ENCODE measurements around the gene COX4I2.
A peak's percentile ranks its signal among the peaks of the same experiment; 100 is the strongest.
"Not testable (repeated sequence)": the region's sequence is repeated elsewhere in the genome, so short reads cannot be mapped to it uniquely, and the experiment has no call there.

The COX4I2 gene

GRCh38 chr20:31608251-31608945 is 29.3 kb upstream of the COX4I2 start:
- TF ChIP-seq, protein P1, sequence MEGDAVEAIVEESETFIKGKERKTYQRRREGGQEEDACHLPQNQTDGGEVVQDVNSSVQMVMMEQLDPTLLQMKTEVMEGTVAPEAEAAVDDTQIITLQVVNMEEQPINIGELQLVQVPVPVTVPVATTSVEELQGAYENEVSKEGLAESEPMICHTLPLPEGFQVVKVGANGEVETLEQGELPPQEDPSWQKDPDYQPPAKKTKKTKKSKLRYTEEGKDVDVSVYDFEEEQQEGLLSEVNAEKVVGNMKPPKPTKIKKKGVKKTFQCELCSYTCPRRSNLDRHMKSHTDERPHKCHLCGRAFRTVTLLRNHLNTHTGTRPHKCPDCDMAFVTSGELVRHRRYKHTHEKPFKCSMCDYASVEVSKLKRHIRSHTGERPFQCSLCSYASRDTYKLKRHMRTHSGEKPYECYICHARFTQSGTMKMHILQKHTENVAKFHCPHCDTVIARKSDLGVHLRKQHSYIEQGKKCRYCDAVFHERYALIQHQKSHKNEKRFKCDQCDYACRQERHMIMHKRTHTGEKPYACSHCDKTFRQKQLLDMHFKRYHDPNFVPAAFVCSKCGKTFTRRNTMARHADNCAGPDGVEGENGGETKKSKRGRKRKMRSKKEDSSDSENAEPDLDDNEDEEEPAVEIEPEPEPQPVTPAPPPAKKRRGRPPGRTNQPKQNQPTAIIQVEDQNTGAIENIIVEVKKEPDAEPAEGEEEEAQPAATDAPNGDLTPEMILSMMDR (conservative IDR thresholded peaks at IDR 0.05; ENCODE audit: control insufficient read depth, insufficient read depth, low read depth, low read length): no peak

GRCh38 chr20:31612271-31612640 is 25.5 kb upstream of the COX4I2 start:
- DNase-seq (ENCODE audit: low read depth); H3K4me3 ChIP-seq (ENCODE audit: control insufficient read depth, low read depth, low read length): not testable (repeated sequence)

More at GRCh38 chr20:31608251-31608945, 29.3 kb upstream of the COX4I2 start:
- peak; percentile 58 for DNase-seq (ENCODE audit: low read depth)
- peak overlapping the region; percentile 16 for H3K4me3 ChIP-seq (ENCODE audit: control insufficient read depth, low read depth, low read length)

GRCh38 chr20:31615416-31615815 is 22.3 kb upstream of the COX4I2 start:
- no peak for DNase-seq (ENCODE audit: low read depth)
- no peak overlapping the region for H3K4me3 ChIP-seq (ENCODE audit: control insufficient read depth, low read depth, low read length)
- TF ChIP-seq, protein P1 (conservative IDR thresholded peaks at IDR 0.05; ENCODE audit: control insufficient read depth, insufficient read depth, low read depth, low read length): no peak

GRCh38 chr20:31617432-31618104 is 20.1 kb upstream of the COX4I2 start:
- no peak overlapping the region for H3K4me3 ChIP-seq (ENCODE audit: control insufficient read depth, low read depth, low read length)
- DNase-seq (ENCODE audit: low read depth): no peak
- TF ChIP-seq, protein P1 (conservative IDR thresholded peaks at IDR 0.05; ENCODE audit: control insufficient read depth, insufficient read depth, low read depth, low read length): no peak

DNA sequence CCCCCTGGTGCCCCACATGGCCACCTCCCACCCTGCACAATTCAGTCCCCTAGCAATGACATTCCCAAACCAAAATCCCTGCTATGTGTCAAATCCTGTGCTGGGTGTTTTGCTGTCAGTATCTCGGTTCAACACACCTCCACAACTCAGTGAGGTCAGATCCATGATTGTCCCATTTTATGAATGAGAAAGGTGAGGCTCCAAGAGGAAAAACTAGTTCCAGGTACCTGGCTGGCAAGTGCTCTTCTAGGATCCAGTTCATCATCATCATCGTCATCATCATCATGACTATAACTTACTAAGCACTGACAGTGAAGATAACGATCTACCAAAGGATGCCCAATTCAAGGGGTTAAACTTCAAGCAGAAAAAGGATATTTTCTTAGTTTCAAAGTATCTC is 17.5 kb upstream of the COX4I2 start:
- DNase-seq (ENCODE audit: low read depth): no peak
- TF ChIP-seq, protein P1 (conservative IDR thresholded peaks at IDR 0.05; ENCODE audit: control insufficient read depth, insufficient read depth, low read depth, low read length): no peak
- no peak overlapping the region for H3K4me3 ChIP-seq (ENCODE audit: control insufficient read depth, low read depth, low read length)

DNA sequence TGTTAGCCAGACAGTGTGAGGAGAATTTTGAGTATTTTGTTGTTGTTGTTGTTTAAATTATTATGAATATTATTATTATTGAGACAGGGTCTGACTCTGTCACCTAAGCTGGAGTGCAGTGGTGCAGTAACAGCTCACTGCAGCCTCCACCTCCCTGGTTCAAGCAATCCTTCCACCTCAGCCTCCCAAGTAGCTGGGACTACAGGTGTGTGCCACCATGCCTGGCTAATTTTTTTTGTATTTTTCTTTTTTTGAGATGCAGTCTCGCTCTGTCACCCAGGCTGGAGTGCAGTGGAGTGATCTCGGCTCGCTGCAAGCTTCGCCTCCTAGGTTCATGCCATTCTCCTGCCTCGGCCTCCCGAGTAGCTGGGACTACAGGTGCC is 14.6 kb upstream of the COX4I2 start:
- DNase-seq (ENCODE audit: low read depth); H3K4me3 ChIP-seq (ENCODE audit: control insufficient read depth, low read depth, low read length): not testable (repeated sequence)

DNA sequence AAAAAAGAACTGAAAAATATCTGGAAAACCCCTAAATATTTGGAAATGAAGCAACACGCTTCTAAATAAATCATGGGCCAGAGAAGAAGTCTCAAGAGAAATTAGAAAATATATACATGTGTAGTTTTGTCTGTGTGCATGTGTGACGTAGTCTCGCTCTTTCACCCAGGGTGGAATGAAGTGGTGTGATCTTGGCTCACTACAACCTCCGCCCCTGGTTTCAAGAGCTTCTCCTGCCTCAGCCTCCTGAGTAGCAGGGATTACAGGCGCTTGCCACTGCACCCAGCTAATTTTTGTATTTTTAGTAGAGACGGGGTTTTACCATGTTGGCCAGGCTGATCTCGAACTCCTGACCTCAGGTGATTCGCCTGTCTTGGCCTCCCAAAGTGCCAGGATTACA is 11.2 kb upstream of the COX4I2 start:
- H3K4me3 ChIP-seq (ENCODE audit: control insufficient read depth, low read depth, low read length); DNase-seq (ENCODE audit: low read depth): not testable (repeated sequence)

GRCh38 chr20:31628057-31628456 is 9.7 kb upstream of the COX4I2 start:
- not testable (repeated sequence) for H3K4me3 ChIP-seq (ENCODE audit: control insufficient read depth, low read depth, low read length); DNase-seq (ENCODE audit: low read depth)

DNA sequence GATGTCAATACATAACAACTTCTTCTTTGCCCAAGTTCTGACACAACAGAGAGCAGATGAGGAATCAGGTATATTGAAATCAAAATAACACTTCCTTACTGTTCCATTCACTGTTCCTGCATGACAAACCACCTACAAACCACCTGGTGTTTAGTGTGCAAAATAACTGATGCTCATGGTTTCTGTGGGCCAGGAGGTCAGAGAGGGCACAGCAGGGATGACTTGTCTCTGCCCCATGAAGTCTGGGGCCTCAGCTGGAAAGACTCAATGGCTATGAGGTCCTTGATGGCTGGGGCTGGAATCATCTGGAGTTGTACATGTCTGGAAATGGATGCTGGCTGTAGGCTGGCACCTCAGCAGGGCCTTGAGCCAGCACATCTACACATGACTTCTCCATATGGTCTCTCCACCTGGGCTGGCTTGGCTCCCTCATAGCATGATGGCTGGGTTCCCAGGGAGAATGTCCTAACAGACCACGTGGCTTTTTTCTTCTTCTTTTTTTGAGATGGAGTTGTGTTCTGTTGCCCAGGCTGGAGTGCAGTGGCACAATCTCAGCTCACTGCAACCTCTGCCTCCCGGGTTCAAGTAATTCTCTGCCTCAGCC is 7.4 kb upstream of the COX4I2 start:
- peak; percentile 35 for DNase-seq (ENCODE audit: low read depth)
- TF ChIP-seq, protein P1 (conservative IDR thresholded peaks at IDR 0.05; ENCODE audit: control insufficient read depth, insufficient read depth, low read depth, low read length): no peak
- H3K4me3 ChIP-seq (ENCODE audit: control insufficient read depth, low read depth, low read length): no peak overlapping the region

Data from fibroblast of mammary gland (primary cell).